Keratinocyte (primary cell): Measurements from ENCODE around the gene RPRD1B.
"Not testable (repeated sequence)": the region's sequence is repeated elsewhere in the genome, so short reads cannot be mapped to it uniquely, and the experiment has no call there.

Source experiments
- EZH2 ChIP-seq: IDR thresholded peaks from one replicate; pipeline ENCODE4 v1.6.1; 2012; ENCODE audit warnings: inconsistent platforms, mild to moderate bottlenecking, low read length, moderate library complexity
- TF ChIP-seq, protein P1 (sequence below), 3 experiments: IDR thresholded peaks in 1 of 3; conservative IDR thresholded peaks in 1 of 3; optimal IDR thresholded peaks in 1 of 3; 2 replicates in 2 of 3; 3 replicates in 1 of 3; pipeline versions ENCODE3 to v1.5.1; 2011; ENCODE audit warnings: low read length in 3 of 3, mild to moderate bottlenecking in 3 of 3, moderate library complexity in 2 of 3, control low read depth in 1 of 3, inconsistent platforms in 1 of 3; ENCODE audit not compliant: insufficient read depth in 2 of 3; ENCODE audit errors: extremely low read depth in 1 of 3

DNA sequence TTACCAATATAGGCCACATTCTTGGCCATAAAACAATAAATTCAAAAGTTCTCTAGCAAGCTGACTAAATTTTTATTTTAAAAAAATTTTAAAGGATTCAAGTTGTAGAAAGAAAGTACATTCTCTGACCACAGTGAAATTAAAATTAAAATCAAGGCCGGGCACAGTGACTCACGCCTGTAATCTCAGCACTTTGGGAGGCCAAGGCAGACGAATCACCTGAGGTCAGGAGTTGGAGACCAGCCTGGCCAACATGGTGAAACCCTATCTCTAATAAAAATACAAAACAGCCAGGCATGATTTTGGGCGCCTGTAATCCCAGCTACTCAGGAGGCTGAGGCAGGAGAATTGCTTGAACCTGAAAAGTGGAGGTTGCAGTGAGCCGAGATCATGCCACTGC lies 68.7 kb downstream of the RPRD1B start:
- TF ChIP-seq, protein P1, sequence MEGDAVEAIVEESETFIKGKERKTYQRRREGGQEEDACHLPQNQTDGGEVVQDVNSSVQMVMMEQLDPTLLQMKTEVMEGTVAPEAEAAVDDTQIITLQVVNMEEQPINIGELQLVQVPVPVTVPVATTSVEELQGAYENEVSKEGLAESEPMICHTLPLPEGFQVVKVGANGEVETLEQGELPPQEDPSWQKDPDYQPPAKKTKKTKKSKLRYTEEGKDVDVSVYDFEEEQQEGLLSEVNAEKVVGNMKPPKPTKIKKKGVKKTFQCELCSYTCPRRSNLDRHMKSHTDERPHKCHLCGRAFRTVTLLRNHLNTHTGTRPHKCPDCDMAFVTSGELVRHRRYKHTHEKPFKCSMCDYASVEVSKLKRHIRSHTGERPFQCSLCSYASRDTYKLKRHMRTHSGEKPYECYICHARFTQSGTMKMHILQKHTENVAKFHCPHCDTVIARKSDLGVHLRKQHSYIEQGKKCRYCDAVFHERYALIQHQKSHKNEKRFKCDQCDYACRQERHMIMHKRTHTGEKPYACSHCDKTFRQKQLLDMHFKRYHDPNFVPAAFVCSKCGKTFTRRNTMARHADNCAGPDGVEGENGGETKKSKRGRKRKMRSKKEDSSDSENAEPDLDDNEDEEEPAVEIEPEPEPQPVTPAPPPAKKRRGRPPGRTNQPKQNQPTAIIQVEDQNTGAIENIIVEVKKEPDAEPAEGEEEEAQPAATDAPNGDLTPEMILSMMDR (optimal IDR thresholded peaks at IDR 0.05 in 1 of 3, IDR thresholded peaks at IDR 0.05 in 1 of 3, conservative IDR thresholded peaks at IDR 0.05 in 1 of 3; ENCODE audit: extremely low read depth in 1 of 3, insufficient read depth in 2 of 3, low read length in 3 of 3): not testable (repeated sequence)
- not testable (repeated sequence) for TF ChIP-seq EZH2
